SK-N-SH treated with all-trans-retinoic acid at 6 μM for 48 hours (cell line): Measurements from ENCODE around the gene ASTN2.

ENCODE experiments used
- CREB5 ChIP-seq: fragments of 250-450 bp; sonication (Bioruptor Pico); IDR thresholded peaks from 2 replicates; pipeline ENCODE4 v1.5.1; 2020; ENCODE audit warnings: low read depth, mild to moderate bottlenecking, moderate library complexity
- CSDC2 ChIP-seq: fragments of 250-450 bp; sonication (Bioruptor Pico); IDR thresholded peaks from 2 replicates; pipeline ENCODE4 v1.5.0; 2020; ENCODE audit warnings: mild to moderate bottlenecking, moderate library complexity
- GLIS3 ChIP-seq: fragments of 250-450 bp; sonication (Bioruptor Pico); IDR thresholded peaks from 2 replicates; pipeline ENCODE4 v1.5.0; 2020; ENCODE audit warnings: mild to moderate bottlenecking, moderate library complexity
- PATZ1 ChIP-seq: fragments of 250-450 bp; sonication (Bioruptor Pico); IDR thresholded peaks from 2 replicates; pipeline ENCODE4 v1.8.0; 2020; ENCODE audit warnings: mild to moderate bottlenecking, moderate library complexity, borderline replicate concordance
- SNAI2 ChIP-seq: fragments of 250-450 bp; sonication (Bioruptor Pico); IDR thresholded peaks from 2 replicates; pipeline ENCODE4 v1.5.0; 2020; ENCODE audit warnings: mild to moderate bottlenecking, moderate library complexity
- TCF4 ChIP-seq: fragments of 250-450 bp; sonication (Bioruptor Pico); IDR thresholded peaks from 2 replicates; pipeline ENCODE4 v1.8.0; 2021; ENCODE audit warnings: mild to moderate bottlenecking, moderate library complexity, borderline replicate concordance
- TOX ChIP-seq: fragments of 250-450 bp; sonication (Bioruptor Pico); IDR thresholded peaks from 2 replicates; pipeline ENCODE4 v1.8.0; 2021; ENCODE audit warnings: mild to moderate bottlenecking, moderate library complexity, borderline replicate concordance
- TSHZ2 ChIP-seq: fragments of 250-450 bp; sonication (Bioruptor Pico); IDR thresholded peaks from 2 replicates; pipeline ENCODE4 v1.5.0; 2020; ENCODE audit warnings: mild to moderate bottlenecking, moderate library complexity
- ZFP3 ChIP-seq: fragments of 250-450 bp; sonication (Bioruptor Pico); IDR thresholded peaks from 2 replicates; pipeline ENCODE4 v1.5.0; 2020; ENCODE audit warnings: mild to moderate bottlenecking, moderate library complexity
- ZNF565 ChIP-seq: fragments of 450-650 bp; formaldehyde crosslinking; conservative IDR thresholded peaks from 2 replicates; pipeline ENCODE4 v1.5.0; 2020; ENCODE audit warnings: low read depth, mild to moderate bottlenecking, moderate library complexity
- ZNF8 ChIP-seq: fragments of 450-650 bp; formaldehyde crosslinking; IDR thresholded peaks from 2 replicates; pipeline ENCODE4 v1.5.0; 2020; ENCODE audit warnings: mild to moderate bottlenecking, moderate library complexity
- TF ChIP-seq, protein P1 (sequence below): fragments of 250-450 bp; sonication (Bioruptor Pico); IDR thresholded peaks from 2 replicates; pipeline ENCODE4 v1.5.1; 2021; ENCODE audit warnings: mild to moderate bottlenecking, moderate library complexity

- TF ChIP-seq PATZ1 (CRISPR knock-in tag), result no peak
- TF ChIP-seq ZFP3 (CRISPR knock-in tag), result no peak
- TF ChIP-seq ZNF565 (CRISPR knock-in tag), result no peak
- TF ChIP-seq CSDC2 (CRISPR knock-in tag), result no peak
- TF ChIP-seq, protein P1, sequence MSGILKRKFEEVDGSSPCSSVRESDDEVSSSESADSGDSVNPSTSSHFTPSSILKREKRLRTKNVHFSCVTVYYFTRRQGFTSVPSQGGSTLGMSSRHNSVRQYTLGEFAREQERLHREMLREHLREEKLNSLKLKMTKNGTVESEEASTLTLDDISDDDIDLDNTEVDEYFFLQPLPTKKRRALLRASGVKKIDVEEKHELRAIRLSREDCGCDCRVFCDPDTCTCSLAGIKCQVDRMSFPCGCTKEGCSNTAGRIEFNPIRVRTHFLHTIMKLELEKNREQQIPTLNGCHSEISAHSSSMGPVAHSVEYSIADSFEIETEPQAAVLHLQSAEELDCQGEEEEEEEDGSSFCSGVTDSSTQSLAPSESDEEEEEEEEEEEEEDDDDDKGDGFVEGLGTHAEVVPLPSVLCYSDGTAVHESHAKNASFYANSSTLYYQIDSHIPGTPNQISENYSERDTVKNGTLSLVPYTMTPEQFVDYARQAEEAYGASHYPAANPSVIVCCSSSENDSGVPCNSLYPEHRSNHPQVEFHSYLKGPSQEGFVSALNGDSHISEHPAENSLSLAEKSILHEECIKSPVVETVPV (CRISPR knock-in tag), result no peak
- TF ChIP-seq CREB5 (CRISPR knock-in tag), result no peak
- no peak for TF ChIP-seq SNAI2 (CRISPR knock-in tag)
- TF ChIP-seq ZNF8, result no peak
- TF ChIP-seq TCF4 (CRISPR knock-in tag), result no peak
- TF ChIP-seq TSHZ2 (CRISPR knock-in tag), result no peak
- no peak for TF ChIP-seq TOX
- TF ChIP-seq GLIS3 (CRISPR knock-in tag), result no peak
These were observed 517.7 kb downstream of the ASTN2 start for GRCh38 chr9:116897201-116897600.
